ENCODE data around the gene CAST. TPM values are rescaled to one million over a fixed set of nuclear protein-coding genes. Genes with fewer than 3 reads are reported as not detected.
A peak's percentile ranks its signal among the peaks of the same experiment; 100 is the strongest.

Gene CAST
- total RNA-seq, 2 experiments from 2014 or later = 170 to 179 TPM

DNA sequence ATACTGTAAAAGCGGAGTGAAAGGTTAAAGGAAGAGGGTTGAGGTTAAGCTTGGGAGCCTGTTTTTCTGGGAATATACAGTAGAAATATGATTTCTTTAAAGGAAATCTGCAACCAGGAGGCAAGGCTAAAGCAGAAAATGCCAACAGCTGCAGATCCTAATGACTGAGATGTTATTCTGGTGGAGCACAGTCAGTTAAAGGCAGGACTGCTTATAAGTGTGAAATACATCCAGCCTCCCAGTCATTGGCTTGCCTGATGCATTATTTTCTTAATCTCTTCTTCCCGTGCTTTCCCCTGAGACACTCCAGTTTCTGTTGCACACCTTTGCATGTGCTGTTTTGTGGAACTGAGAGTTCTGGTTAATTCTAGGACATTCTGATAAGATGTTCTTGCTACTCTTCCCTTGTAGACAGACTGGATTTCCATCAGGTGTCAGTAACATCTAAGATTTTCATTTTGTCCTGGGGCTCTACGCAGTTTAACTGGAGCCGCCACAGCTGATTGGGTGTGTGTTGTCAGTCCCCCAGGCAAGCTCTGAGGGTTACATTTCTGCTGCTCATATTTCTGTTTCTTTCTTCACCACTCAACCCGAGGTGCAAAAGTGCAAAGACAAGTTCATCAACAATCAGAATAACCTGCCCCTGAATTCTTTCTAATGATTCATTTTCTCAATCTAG, 44.4 kb downstream of the CAST start:
- H3K4me3 Mint-ChIP-seq = no peak overlapping the region
- peaks cover 30% of the 10 kb centered on the region for H3K4me1 Mint-ChIP-seq
- no peaks in the 10 kb centered on the region for H3K9me3 Mint-ChIP-seq
- ChIA-PET CTCF (interaction anchor here (0.7 kb wide), 1 partner anchor 455 kb away, joined by 3 read pairs; no protein-coding TSS in a partner anchor), POLR2A (no interaction called here)
- H3K27ac Mint-ChIP-seq = no peak overlapping the region
- peaks cover 3% of the 10 kb centered on the region for H3K36me3 Mint-ChIP-seq (ENCODE audit: low read depth)
- H3K27me3 Mint-ChIP-seq = no peaks in the 10 kb centered on the region
- DNase-seq = no peak

DNA sequence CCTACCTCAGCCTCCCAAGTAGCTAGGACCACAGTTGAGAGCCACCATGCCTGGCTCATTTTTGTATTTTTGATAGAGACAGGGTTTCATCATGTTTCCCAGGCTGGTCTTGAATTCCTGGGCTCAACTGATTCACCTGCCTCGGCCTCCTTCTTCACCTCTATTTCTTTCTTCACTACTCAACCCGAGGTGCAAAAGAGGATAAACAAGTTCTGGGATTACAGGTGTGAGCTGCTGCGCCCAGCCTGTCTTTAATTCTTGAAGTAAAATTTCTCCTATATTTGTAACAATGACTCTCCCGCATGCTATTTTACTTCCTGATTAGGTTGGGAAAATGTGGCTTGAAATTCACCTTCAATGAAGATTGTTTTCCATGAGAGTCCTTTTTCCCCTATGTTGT, 46.4 kb downstream of the CAST start:
- Mint-ChIP-seq H3K36me3 (ENCODE audit: low read depth) (peaks cover 10% of the 10 kb centered on the region), H3K9me3 (no peaks in the 10 kb centered on the region), H3K27ac (no peak overlapping the region), H3K27me3 (no peaks in the 10 kb centered on the region), H3K4me1 (peaks cover 16% of the 10 kb centered on the region), H3K4me3 (no peak overlapping the region)
- POLR2A ChIA-PET = no interaction called here
- DNase-seq = no peak
- CTCF ChIA-PET = interaction anchor here (1.0 kb wide), 1 partner anchor 95 kb away, joined by 4 read pairs; no protein-coding TSS in a partner anchor

DNA sequence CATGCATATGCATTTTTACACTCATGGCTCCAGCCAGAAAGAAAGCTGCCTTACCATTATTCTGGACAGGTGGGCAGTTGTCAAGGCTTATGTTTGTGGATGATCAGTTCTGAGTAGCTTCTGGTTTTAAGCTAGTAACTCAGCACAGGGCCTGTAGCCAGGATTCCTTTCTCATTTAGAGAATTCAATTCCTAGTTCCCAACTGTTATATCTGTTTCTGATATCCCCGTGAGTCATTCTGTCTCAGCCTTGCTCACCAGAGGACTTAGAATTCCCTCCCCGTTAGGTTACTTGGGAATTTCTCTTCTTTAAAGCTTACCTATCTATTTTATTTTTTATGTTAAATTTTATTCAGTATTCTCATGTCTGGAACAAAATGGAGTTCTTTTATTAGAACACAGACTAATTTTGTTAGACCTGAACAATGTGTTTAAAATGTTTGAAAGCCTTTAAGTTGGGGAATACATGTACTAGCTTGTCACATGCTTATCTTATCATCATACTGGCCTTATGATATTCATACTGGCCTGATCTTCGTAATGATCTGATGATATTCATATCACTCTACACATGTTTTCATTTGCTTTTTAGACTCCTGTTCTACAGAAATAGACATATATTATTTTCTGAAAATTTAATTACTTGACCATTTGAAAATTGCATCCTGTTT, 47.1 kb downstream of the CAST start:
- Mint-ChIP-seq H3K27ac (no peak overlapping the region), H3K27me3 (no peaks in the 10 kb centered on the region), H3K4me1 (peaks cover 9% of the 10 kb centered on the region), H3K36me3 (ENCODE audit: low read depth) (peaks cover 10% of the 10 kb centered on the region), H3K4me3 (no peak overlapping the region), H3K9me3 (no peaks in the 10 kb centered on the region)
- ChIA-PET POLR2A (no interaction called here), CTCF (interaction anchor here (1.0 kb wide), 1 partner anchor 96 kb away, joined by 4 read pairs; no protein-coding TSS in a partner anchor)
- DNase-seq = no peak

DNA sequence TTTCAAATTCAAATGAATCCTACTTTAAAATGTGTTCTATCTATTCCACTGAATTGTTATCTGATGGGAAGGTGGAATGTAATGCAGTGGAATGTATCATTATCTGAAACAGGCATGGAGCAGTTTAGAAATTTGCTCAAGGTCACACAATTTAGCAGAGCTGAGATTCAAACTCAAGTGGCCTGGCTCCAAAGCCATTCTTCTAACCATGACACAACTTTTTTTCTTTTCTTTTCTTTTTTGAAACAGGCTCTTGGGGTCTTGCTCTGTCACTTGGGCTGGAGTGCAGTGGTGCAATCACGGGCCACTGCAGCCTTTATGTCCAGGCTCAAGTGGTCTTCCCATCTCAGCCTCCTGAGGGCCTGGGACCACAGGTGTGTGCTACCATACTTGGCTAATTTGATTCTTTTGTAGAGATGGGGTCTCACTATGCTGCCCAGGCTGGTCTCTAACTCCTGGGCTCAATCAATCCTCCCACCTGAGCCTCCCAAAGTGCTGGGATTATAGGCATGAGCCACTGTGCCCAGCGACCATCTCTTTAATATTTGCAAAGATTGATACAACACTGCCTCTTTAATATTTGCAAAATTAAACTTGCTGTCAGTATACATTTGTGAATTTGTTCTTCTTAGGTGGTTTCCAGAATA, 50.0 kb downstream of the CAST start:
- Mint-ChIP-seq H3K27me3 (no peaks in the 10 kb centered on the region), H3K27ac (no peak overlapping the region), H3K36me3 (ENCODE audit: low read depth) (peaks cover 22% of the 10 kb centered on the region), H3K4me1 (peaks cover 16% of the 10 kb centered on the region), H3K4me3 (no peak overlapping the region), H3K9me3 (no peaks in the 10 kb centered on the region)
- ChIA-PET POLR2A (no interaction called here), CTCF (no interaction called here)
- DNase-seq = no peak

DNA sequence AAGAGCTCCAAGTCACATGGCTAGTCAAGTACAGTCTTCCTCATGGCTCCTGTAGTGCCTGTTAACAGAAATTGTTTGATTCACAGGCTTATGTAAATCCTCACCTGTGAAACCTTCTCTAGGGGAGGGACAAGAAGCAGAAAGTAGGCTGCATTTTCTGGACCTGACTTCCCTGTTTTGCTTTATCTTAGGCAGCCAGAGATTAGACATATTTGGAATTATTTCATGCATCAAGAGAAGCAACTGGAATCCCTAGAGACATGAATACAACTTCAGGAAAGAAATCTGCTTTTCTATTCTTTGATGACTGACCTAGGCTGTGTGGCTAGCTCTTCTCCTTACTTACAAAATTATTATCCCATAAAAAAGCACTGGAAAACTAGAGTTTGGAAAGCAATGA, 52.3 kb downstream of the CAST start:
- Mint-ChIP-seq H3K27ac (peak overlapping the region; percentile 27), H3K4me3 (no peak overlapping the region), H3K4me1 (peaks cover 23% of the 10 kb centered on the region), H3K9me3 (no peaks in the 10 kb centered on the region), H3K27me3 (no peaks in the 10 kb centered on the region), H3K36me3 (ENCODE audit: low read depth) (peaks cover 29% of the 10 kb centered on the region)
- ChIA-PET CTCF (interaction anchor here (1.2 kb wide), 1 partner anchor 100 kb away, joined by 3 read pairs; no protein-coding TSS in a partner anchor), POLR2A (interaction anchor here (0.9 to 1.9 kb wide), 4 partner anchors 11 to 52 kb away, joined by 3 to 10 read pairs (median 5); partner anchors contain the start of gene CAST)
- DNase-seq = no peak

DNA sequence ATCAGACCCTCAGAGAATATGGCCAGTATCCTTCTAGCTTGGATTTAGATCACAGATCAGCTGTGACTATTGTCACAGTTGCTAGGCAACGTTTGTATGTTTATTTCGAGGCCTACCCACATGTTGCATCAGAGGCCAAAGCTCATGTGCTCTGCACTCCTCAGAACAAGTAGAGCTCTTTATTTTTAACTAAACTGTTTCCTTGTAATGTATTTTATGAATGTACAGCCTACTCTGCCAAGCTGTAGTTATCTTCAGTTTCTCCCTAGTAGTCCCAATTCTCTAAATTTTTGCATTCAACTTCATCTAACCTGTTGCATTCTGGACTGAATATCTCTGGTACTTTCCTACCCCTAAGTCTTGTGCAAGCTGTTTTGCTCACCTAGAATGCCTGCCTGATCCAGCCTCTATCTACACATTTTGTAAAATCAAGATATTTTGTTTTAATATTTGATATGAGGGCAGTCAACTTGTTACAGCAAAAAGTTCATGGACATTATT, 52.8 kb downstream of the CAST start:
- Mint-ChIP-seq H3K27me3 (no peaks in the 10 kb centered on the region), H3K36me3 (ENCODE audit: low read depth) (peaks cover 29% of the 10 kb centered on the region), H3K4me1 (peaks cover 23% of the 10 kb centered on the region), H3K4me3 (no peak overlapping the region), H3K27ac (peak overlapping the region; percentile 27), H3K9me3 (no peaks in the 10 kb centered on the region)
- peak; percentile 28 for DNase-seq
- CTCF ChIA-PET = interaction anchor here (1.2 kb wide), 1 partner anchor 101 kb away, joined by 3 read pairs; no protein-coding TSS in a partner anchor
- POLR2A ChIA-PET = interaction anchor here (0.9 to 1.9 kb wide), 4 partner anchors 10 to 52 kb away, joined by 3 to 10 read pairs (median 5); partner anchors contain the start of gene CAST

DNA sequence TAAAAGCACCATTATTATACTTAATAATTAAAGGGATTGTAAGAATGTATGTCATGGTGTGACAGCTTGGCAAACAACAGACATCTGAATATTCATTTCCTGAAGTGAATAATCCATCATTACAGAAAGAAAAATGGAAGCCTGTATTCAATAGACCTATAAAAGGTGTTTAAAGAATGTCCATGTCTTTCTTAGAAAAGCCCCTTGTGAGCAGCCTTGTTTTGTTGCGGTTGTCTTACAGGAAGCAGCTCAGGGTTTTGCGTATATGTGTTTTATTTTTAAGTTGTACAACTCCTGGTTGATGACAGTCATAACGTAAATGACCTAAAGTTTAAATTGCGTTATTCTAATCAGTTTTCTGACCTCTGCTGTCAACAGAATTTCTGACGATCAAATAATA, 53.8 kb downstream of the CAST start:
- Mint-ChIP-seq H3K27ac (no peak overlapping the region), H3K9me3 (no peaks in the 10 kb centered on the region), H3K4me1 (peaks cover 24% of the 10 kb centered on the region), H3K27me3 (no peaks in the 10 kb centered on the region), H3K4me3 (no peak overlapping the region), H3K36me3 (ENCODE audit: low read depth) (peaks cover 27% of the 10 kb centered on the region)
- POLR2A ChIA-PET = interaction anchor here (1.2 to 1.9 kb wide), 2 partner anchors 14 to 54 kb away, joined by 3 to 6 read pairs; partner anchors contain the start of gene CAST
- no peak for DNase-seq
- CTCF ChIA-PET = interaction anchor here (0.6 kb wide), 1 partner anchor 37 kb away, joined by 4 read pairs; no protein-coding TSS in a partner anchor

DNA sequence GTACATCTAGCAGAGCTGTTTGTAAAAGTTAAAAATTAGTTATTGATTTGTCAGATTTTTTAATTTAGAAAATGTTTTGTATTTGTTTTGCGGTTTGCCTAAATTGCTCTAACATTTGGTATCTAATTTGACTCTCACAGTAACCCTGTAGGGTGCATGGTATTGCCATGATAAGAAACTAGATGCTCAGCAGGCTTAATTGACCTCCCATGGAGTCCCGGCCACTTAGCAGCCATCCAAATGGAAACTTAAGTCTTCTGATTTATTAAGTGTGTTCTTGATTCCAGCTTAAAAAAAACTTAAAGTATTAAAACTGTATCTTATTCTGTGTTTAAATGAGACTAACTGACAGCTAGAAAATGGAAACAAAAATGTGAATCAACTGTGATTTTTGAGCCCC, 54.5 kb downstream of the CAST start:
- no peaks in the 10 kb centered on the region for H3K27me3 Mint-ChIP-seq
- POLR2A ChIA-PET = interaction anchor here (1.2 kb wide), 1 partner anchor 55 kb away, joined by 3 read pairs; the partner anchor contains the start of gene CAST
- H3K4me3 Mint-ChIP-seq = no peak overlapping the region
- no peak for DNase-seq
- H3K27ac Mint-ChIP-seq = no peak overlapping the region
- H3K36me3 Mint-ChIP-seq (ENCODE audit: low read depth) = peaks cover 25% of the 10 kb centered on the region
- H3K9me3 Mint-ChIP-seq = no peaks in the 10 kb centered on the region
- CTCF ChIA-PET = interaction anchor here (0.6 kb wide), 1 partner anchor 36 kb away, joined by 4 read pairs; no protein-coding TSS in a partner anchor
- H3K4me1 Mint-ChIP-seq = peaks cover 24% of the 10 kb centered on the region

DNA sequence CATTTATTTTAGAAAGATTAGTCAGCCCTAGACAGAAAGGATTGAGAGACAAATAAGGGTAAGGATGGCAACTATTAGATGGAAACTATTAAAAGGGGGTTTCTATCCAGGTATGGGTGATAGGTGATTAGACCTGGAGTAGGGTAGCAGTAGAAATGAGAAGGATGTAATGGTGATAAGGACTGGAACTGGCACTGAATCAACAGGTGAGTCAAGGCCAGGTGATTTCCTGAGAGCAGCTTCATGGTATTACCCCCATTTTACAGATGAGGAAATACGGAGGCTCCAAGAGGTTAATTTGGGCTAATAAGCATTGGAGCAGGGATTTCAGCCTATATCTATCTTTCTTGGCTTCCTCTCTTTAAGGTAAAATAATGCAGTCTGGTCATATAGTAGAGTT, 55.7 kb downstream of the CAST start:
- H3K27me3 Mint-ChIP-seq = no peaks in the 10 kb centered on the region
- CTCF ChIA-PET = no interaction called here

DNA sequence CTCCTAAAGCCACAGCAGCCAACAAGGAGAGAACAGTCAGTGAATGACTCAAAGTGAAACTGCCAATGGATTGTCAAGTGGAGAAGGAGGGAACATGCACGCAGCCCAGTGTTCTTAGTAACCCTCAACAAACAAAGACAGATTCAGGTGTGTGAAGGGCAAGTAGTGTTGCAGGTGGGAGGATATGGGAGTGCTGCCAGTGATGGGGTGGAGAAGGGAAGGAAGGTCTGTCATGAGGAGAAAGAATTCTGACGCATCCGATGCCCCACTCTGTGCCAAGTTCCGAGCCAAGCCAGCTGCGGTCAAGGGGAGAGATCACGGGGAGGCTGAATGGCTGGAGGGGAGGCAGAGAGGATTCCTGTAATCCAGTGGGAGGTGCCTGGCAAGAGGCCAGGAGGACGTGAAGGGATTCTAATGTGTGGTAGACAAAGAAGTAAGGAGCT, 56.5 kb downstream of the CAST start:
- no peaks in the 10 kb centered on the region for H3K9me3 Mint-ChIP-seq

More for the DNA sequence above, 55.7 kb downstream of the CAST start:
- Mint-ChIP-seq H3K4me1 (peaks cover 31% of the 10 kb centered on the region), H3K4me3 (no peak overlapping the region), H3K27ac (no peak overlapping the region), H3K36me3 (ENCODE audit: low read depth) (peaks cover 24% of the 10 kb centered on the region), H3K9me3 (no peaks in the 10 kb centered on the region)
- DNase-seq = no peak
- POLR2A ChIA-PET = no interaction called here

DNA sequence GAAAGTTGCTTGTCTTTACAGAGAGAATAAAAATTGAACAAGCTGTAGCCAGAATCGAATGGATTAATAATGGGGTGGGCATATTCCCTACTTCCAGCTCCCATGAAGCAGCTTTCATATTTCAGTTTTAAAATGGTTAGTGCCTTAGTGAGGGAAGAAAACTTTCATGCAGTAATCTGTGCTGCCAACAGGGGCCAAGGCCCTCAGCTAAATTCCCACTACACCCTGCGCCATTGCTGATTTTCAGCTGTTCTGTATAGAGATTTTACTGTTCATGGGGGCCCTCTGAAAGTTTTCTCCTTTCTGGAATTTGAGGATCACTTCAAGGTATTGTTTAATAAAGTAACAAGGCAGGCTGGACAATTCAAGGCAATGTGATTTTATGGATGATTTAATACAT, 58.2 kb downstream of the CAST start:
- no peak for DNase-seq
- Mint-ChIP-seq H3K36me3 (ENCODE audit: low read depth) (peaks cover 22% of the 10 kb centered on the region), H3K27ac (no peak overlapping the region), H3K9me3 (no peaks in the 10 kb centered on the region), H3K4me1 (peaks cover 22% of the 10 kb centered on the region), H3K4me3 (no peak overlapping the region), H3K27me3 (no peaks in the 10 kb centered on the region)
- ChIA-PET CTCF (interaction anchor here (0.6 to 1.7 kb wide), 4 partner anchors 32 to 877 kb away, joined by 3 to 4 read pairs (median 4); no protein-coding TSS in a partner anchor), POLR2A (no interaction called here)

More for the DNA sequence above, 56.5 kb downstream of the CAST start:
- Mint-ChIP-seq H3K4me1 (peaks cover 31% of the 10 kb centered on the region), H3K36me3 (ENCODE audit: low read depth) (peaks cover 22% of the 10 kb centered on the region), H3K27ac (no peak overlapping the region), H3K4me3 (no peak overlapping the region), H3K27me3 (no peaks in the 10 kb centered on the region)
- DNase-seq = no peak
- CTCF ChIA-PET = no interaction called here
- POLR2A ChIA-PET = no interaction called here

DNA sequence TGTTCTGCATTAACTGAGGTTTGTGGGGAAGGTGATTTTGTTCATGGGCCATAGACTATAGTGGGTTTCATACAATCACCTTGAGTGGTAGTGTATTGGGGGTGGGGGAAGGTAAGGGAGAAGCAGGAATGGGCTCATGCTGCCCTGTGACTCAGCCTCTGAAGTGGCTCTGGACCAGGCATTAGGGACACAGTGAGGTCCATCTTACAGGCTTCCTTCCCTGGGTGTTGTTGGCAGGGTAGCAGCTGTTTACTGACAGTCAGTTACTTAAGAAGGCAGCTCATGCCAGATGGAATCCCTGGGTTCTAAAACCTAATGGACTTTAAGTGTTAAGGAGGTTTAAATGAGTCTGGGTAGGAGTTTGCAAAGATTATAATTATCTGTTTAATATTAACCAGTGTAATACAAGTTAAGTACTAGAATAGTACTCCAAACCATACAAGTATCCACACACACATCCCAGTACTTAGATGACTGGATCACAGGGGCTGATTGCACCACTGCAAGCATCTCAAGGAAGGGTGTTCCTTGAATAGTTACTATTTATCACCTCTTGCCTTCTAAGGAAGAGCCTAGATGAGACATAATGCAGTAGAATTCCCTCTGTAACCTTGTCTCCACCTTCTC, 59.3 kb downstream of the CAST start:
- Mint-ChIP-seq H3K4me3 (no peak overlapping the region), H3K9me3 (no peaks in the 10 kb centered on the region), H3K27ac (no peak overlapping the region), H3K36me3 (ENCODE audit: low read depth) (peaks cover 18% of the 10 kb centered on the region), H3K27me3 (no peaks in the 10 kb centered on the region), H3K4me1 (peaks cover 18% of the 10 kb centered on the region)
- ChIA-PET CTCF (interaction anchor here (0.6 to 1.7 kb wide), 2 partner anchors 101 to 878 kb away, joined by 3 to 4 read pairs; no protein-coding TSS in a partner anchor), POLR2A (interaction anchor here (0.5 to 0.8 kb wide), 2 partner anchors 206 to 775 kb away, joined by 3 to 4 read pairs; no protein-coding TSS in a partner anchor)
- no peak for DNase-seq

Measured in activated CD4-positive, alpha-beta memory T cell treated with anti-CD3 and anti-CD28 coated beads, Interleukin-2, amount 10 ng/mL, durations not matched to agents 7 days and 5 days (primary cell).